Stimulated activated CD8-positive, alpha-beta memory T cell treated with anti-CD3 and anti-CD28 coated beads, Interleukin-4, amount 100 ng/mL, for 4 hours (primary cell): Measurements from ENCODE around the gene ZNRF3.
"Not testable (repeated sequence)": the region's sequence is repeated elsewhere in the genome, so short reads cannot be mapped to it uniquely, and the experiment has no call there.

Source experiments
- DNase-seq, 2 donors: peaks; one replicate each; pipeline ENCODE4 v3.0.0-alpha.2; 2020; ENCODE audit warnings: low read depth in 2 of 2, low spot score in 1 of 2

Gene ZNRF3

GRCh38 chr22:28882878-28883656 lies at the start of gene ZNRF3:
Gene ZNRF3 (plus strand): TSS chr22:28883572. CDS start chr22:28883767, 195 bp downstream.
- DNase-seq: peak; percentile 82

DNA sequence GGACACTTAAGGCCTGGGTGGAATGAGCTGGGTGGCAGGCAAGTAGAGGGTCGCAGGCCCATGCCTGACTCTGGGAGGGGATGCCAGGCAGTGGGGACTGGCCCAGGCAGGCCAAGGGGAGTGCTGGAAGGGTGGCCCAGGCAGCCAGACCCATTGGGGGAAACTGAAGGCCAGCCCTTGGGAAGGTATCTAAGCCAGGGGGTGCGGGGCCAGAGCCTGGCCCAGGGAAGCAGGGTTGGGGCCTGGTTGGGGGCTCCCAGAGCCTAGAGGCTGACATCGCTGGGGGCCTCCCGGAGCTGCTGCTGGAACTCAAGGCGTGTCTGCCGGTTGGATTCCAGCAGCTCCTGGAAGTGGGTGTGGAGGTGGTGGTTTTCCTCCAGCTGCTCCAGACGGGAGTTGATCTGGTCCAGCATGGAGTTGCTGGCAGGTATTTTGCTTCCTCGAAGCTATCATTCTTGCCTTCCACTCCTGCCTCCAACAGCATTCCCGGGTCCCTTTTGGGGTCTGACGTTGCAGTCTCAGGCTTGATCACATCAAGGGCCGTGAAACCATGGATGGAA lies 47.7 kb upstream of the ZNRF3 start:
- no peak for DNase-seq

DNA sequence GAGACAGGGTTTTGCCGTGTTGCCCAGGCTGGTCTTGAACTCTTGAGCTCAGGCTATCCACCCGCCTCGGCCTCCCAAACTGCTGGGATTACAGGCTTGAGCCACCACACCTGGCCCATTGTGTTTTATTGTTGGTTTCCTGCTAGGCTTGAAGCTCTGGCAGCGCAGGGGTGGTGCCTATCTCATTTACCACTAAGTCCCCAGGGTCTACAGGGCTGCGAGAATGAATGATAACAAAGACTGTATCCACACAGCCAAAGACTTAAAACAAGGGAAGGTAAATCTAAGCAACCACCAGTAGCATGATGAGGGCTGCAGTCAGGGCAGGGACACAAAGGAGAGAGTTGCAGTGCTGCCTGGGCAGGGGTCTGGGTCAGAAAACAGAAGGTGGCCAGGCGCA lies 45.7 kb upstream of the ZNRF3 start:
- DNase-seq: no peak

DNA sequence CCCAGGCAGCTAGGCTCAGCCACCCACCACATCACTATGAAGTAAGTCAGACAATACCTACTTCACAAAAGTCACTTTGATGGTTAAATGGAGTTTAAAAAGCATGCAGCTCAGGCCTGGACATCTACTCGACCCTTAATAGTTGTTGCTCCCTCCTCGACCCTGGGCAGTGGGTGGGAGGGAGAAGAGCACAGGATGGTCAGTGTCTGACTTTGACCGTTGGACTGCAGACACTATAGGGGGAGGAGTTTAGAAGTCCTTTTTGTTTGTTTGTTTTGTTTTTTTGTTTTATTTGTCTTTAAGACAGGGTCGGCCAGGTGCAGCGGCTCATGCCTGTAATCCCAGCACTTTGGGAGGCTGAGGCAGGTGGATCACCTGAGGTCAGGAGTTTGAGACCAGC lies 44.4 kb upstream of the ZNRF3 start:
- DNase-seq: no peak

DNA sequence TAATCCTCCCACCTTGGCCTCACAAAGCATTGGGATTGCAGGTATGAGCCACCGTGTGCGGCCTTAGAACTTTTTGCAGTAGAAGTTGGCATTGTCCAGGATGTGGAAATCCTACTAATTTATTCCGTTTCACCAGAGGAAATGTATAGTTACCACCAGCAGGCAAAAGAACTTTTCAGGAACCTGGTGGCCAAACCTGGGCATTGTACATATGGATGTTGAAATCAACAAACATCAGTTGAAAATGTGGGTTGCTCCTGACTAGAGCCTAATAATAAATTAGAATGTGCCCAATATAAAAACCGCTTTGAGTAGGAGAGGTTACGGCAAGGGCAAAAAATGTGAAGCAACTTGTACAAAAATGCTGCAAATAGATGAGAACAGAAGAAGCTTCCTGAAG lies 42.3 kb upstream of the ZNRF3 start:
- no peak for DNase-seq

GRCh38 chr22:28843633-28844032 lies 39.7 kb upstream of the ZNRF3 start:
- no peak for DNase-seq

GRCh38 chr22:28844277-28844676 lies 39.1 kb upstream of the ZNRF3 start:
- not testable (repeated sequence) for DNase-seq

DNA sequence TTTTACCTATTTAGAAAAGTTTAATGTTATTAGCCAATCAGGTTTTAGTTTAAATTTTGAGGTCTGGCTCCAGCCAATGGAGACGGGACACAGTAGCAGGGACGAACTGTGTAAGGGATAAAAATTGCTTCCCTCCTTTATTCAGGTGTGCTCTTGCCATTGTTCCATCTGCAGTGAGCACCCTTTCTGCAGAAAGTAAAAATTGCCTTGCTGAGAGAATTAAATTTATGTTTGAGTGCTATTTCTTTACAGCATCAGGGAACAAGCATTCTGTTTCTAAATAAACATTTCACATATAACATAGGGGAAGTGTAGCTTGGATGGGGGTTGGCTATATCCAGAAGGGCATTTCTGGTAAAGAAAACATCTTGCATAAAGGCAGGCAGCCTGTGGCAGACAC lies 36.4 kb upstream of the ZNRF3 start:
- DNase-seq: no peak

DNA sequence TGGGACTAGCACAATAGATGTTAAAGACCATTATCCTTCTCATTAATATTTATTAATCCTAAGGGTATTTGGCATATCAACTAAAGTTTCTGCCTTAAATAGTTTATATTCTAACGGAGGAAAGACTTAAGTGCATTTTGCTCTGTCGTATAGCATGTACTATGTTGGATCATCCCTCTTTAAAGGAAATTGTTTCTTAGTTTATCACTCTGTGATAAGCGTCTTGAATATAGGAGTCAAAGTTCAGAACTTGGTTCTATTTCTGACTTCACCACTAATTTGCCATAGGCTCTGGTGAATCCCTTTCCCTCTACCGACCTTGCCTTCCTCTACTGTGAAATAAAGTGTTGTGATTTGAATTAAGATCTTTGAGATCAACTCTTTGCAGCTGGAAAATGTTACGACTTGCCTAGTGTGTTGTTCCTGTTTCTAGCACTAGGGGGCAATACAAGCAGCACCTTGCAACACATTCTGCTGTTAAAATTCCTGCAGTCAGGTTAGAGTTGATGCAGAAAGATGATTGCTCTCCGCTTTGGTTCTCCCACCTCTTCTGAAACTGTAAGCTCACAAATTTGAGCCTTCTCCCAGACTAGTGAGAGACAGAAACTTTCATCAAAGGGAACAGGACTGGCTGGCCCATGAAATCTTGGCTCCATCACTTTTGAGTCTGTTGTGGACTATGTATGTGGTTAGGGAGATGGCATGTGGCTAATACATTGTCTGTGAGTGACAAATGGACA lies 27.8 kb upstream of the ZNRF3 start:
- peak; percentile 1 to 6 for DNase-seq

DNA sequence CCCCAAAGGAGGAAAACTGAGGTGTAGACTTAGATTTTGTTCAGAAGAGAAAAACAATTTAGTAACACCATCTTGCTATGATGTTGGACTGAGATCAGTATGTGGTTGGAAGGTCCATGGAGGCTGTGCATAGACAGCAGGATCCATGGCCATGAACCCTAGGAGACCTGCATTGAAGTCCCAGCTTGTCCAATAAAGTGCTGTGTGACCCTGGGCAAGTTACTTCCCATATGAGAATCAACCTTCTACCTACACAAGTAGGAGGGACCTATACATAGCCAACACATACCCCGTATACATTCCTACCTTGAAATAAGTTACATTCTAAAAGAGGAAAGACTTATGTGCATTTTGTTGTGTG lies 27.3 kb upstream of the ZNRF3 start:
- DNase-seq: no peak

- no peak for DNase-seq
These were observed 26.1 kb upstream of the ZNRF3 start for GRCh38 chr22:28857288-28857687.

GRCh38 chr22:28864878-28865596 lies 18.3 kb upstream of the ZNRF3 start:
- no peak for DNase-seq

- DNase-seq: no peak
These were observed 16.2 kb upstream of the ZNRF3 start for GRCh38 chr22:28867191-28867590.

GRCh38 chr22:28868389-28868788 lies 15.0 kb upstream of the ZNRF3 start:
- not testable (repeated sequence) for DNase-seq

GRCh38 chr22:28869736-28870135 lies 13.6 kb upstream of the ZNRF3 start:
- DNase-seq: no peak

GRCh38 chr22:28873183-28873963 lies 10.0 kb upstream of the ZNRF3 start:
- no peak for DNase-seq

GRCh38 chr22:28874061-28874460 lies 9.3 kb upstream of the ZNRF3 start:
- no peak for DNase-seq

DNA sequence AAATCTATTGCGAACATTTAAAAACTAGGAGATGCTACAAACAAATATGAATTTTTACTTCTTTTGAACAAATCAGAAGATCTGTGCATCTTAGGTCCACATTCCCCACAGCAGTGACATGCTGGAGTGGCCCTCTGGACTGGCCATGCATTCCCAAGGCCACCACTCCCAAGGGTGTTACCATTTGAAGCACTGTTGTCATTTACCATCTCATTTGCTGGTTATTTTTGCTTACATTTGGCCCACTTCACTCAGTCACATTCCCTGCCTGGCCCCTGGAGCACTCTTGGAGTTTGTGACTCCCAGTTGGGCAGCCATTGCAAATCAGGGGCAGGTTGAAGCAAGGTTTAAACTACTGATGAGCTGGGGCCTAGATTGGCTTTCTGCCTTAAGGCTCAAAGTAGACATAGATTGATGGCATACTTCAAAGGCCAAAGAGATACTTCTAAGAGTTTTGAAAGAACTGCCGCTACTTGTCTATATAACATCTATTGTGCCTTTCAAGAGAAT lies 8.5 kb upstream of the ZNRF3 start:
- DNase-seq: no peak

- DNase-seq: peak in 1 of 2 donors; percentile 10
These were observed 861 bp upstream of the ZNRF3 start for GRCh38 chr22:28882545-28882877.

GRCh38 chr22:28883657-28883916 lies 215 bp downstream of the ZNRF3 start:
- DNase-seq: no peak
